MM.1S (cell line): Measurements from ENCODE around the gene OGDHL.

ENCODE experiments used
- DNase-seq: peaks from one replicate; pipeline ENCODE4 v3.0.0-alpha.2; 2015
- H2AFZ ChIP-seq: fragments of 300-600 bp; sonication (generic); 2 replicates; pipeline ENCODE4 v1.6.0; 2016; ENCODE audit warnings: antibody characterized with exemption, low read length
- H3F3A ChIP-seq: fragments of 300-600 bp; sonication (generic); 2 replicates; pipeline ENCODE4 v1.6.1; 2016; ENCODE audit warnings: mild to moderate bottlenecking, antibody characterized with exemption, low read length, moderate library complexity, mixed read lengths; ENCODE audit not compliant: insufficient read depth
- H3K27ac ChIP-seq: fragments of 300-600 bp; sonication (generic); 2 replicates; pipeline ENCODE4 v1.5.1; 2016; ENCODE audit warnings: mild to moderate bottlenecking, low read length
- H3K27me3 ChIP-seq: fragments of 300-600 bp; sonication (generic); replicated peaks from 2 replicates; pipeline ENCODE4 v1.6.0; 2016; ENCODE audit warnings: low read length; ENCODE audit not compliant: insufficient read depth
- H3K36me3 ChIP-seq: fragments of 300-600 bp; sonication (generic); replicated peaks from 2 replicates; pipeline ENCODE4 v1.6.1; 2016; ENCODE audit warnings: mild to moderate bottlenecking, low read length, mixed read lengths; ENCODE audit not compliant: insufficient read depth
- H3K4me1 ChIP-seq: fragments of 300-600 bp; sonication (generic); 2 replicates; pipeline ENCODE4 v1.6.1; 2016; ENCODE audit warnings: low read length, mixed read lengths
- H3K4me2 ChIP-seq: fragments of 300-600 bp; sonication (generic); 2 replicates; pipeline ENCODE4 v1.6.0; 2016; ENCODE audit warnings: low read depth, low read length
- H3K4me3 ChIP-seq: fragments of 300-600 bp; sonication (generic); 2 replicates; pipeline ENCODE4 v1.5.1; 2016; ENCODE audit warnings: low read length, mixed read lengths
- H3K79me2 ChIP-seq: fragments of 300-600 bp; sonication (generic); 2 replicates; pipeline ENCODE4 v1.6.1; 2016; ENCODE audit warnings: mixed run types, low read length, mixed read lengths
- H3K9ac ChIP-seq: fragments of 300-600 bp; sonication (generic); 2 replicates; pipeline ENCODE4 v1.6.1; 2016; ENCODE audit warnings: low read length, mixed read lengths
- H3K9me2 ChIP-seq: fragments of 300-600 bp; sonication (generic); replicated peaks from 2 replicates; pipeline ENCODE4 v1.6.1; 2016; ENCODE audit warnings: mild to moderate bottlenecking, low read length, mixed read lengths; ENCODE audit not compliant: insufficient read depth
- H3K9me3 ChIP-seq: fragments of 300-600 bp; sonication (generic); replicated peaks from 2 replicates; pipeline ENCODE4 v1.6.1; 2016; ENCODE audit warnings: mild to moderate bottlenecking, low read length, mixed read lengths; ENCODE audit not compliant: insufficient read depth
- H4K20me1 ChIP-seq: fragments of 300-600 bp; sonication (generic); 2 replicates; pipeline ENCODE4 v1.6.1; 2016; ENCODE audit warnings: mild to moderate bottlenecking, low read length, moderate library complexity, mixed read lengths; ENCODE audit not compliant: insufficient read depth
- CTCF ChIP-seq: fragments of 300-600 bp; sonication (generic); IDR thresholded peaks from 2 replicates; pipeline ENCODE4 v1.5.1; 2016; ENCODE audit warnings: antibody characterized with exemption, low read length, mixed read lengths
- EZH2 ChIP-seq: fragments of 300-600 bp; sonication (generic); optimal IDR thresholded peaks from 2 replicates; pipeline ENCODE3; 2017; ENCODE audit warnings: low read depth, mild to moderate bottlenecking, antibody characterized with exemption, low read length, mixed read lengths
- EZH2phosphoT487 ChIP-seq: fragments of 300-600 bp; sonication (generic); IDR thresholded peaks from 2 replicates; pipeline ENCODE4 v1.6.1; 2018; ENCODE audit warnings: antibody characterized with exemption, low read length

OGDHL gene

DNA sequence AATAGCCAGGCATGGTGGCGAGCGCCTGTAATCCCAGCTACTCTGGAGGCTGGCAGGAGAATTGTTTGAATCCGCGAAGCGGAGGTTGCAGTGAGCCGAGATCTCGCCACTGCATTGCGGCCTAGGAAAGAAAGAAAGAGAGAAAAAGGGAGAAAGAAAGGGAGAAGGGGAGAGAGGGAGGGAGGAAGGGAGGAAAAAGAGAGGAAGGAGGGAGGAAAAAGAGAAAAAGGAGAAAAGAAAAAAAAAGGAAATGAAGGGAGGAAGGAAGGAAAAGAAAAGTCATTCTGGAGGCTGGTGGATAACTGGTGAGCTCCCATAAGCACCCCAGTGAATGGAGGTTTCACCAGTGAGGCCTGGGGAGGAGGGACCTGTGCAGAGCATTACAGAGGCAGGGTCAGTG is 7.6 kb upstream of the OGDHL start:
- no peak overlapping the region for H2AFZ ChIP-seq
- H3K4me1 ChIP-seq = no peaks in the 10 kb centered on the region
- no peaks in the 10 kb centered on the region for H3K79me2 ChIP-seq
- no peaks in the 10 kb centered on the region for H3K9me3 ChIP-seq
- H3K9ac ChIP-seq = no peak overlapping the region
- no peak for TF ChIP-seq EZH2phosphoT487
- TF ChIP-seq CTCF = no peak
- TF ChIP-seq EZH2 = no peak
- H3K9me2 ChIP-seq = no peaks in the 10 kb centered on the region
- no peaks in the 10 kb centered on the region for H3K36me3 ChIP-seq
- no peak overlapping the region for H3K27ac ChIP-seq
- H4K20me1 ChIP-seq = no peaks in the 10 kb centered on the region
- H3K27me3 ChIP-seq = no peaks in the 10 kb centered on the region
- H3K4me3 ChIP-seq = no peak overlapping the region
- DNase-seq = no peak
- H3K4me2 ChIP-seq = no peak overlapping the region
- H3F3A ChIP-seq = no peaks in the 10 kb centered on the region

DNA sequence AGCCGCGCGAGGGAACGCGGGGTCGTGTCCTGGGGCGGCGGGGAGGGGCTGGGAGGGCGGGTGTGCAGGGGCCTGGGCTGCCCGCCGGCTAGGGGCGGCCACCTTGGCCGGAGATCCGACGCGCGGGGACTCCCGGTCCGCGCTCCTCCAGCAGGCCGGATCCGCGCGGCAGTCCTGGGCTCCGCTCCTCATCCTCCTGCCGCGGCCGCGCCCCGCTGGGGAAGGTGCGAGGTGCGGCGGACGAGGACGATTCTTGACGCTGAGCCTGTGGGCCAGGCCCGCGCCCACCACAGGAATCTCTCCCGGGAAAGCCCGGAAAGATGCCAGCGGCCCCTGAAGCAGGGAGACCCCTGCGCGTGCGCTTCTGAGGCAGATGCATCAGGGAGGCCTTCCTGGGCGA is 6.6 kb upstream of the OGDHL start:
- Histone ChIP-seq H3K27me3 (peaks cover 6% of the 10 kb centered on the region; the same call in 1 of the 2 replicates), H3K36me3 (no peaks in the 10 kb centered on the region), H3K4me2 (no peak overlapping the region), H3K9ac (no peak overlapping the region), H4K20me1 (no peaks in the 10 kb centered on the region), H3K27ac (no peak overlapping the region), H3F3A (no peaks in the 10 kb centered on the region), H3K9me3 (no peaks in the 10 kb centered on the region), H3K79me2 (no peaks in the 10 kb centered on the region), H3K4me3 (no peak overlapping the region), H2AFZ (no peak overlapping the region), H3K4me1 (no peaks in the 10 kb centered on the region), H3K9me2 (no peaks in the 10 kb centered on the region)
- no peak for DNase-seq
- TF ChIP-seq EZH2phosphoT487 (no peak), EZH2 (no peak), CTCF (no peak)

DNA sequence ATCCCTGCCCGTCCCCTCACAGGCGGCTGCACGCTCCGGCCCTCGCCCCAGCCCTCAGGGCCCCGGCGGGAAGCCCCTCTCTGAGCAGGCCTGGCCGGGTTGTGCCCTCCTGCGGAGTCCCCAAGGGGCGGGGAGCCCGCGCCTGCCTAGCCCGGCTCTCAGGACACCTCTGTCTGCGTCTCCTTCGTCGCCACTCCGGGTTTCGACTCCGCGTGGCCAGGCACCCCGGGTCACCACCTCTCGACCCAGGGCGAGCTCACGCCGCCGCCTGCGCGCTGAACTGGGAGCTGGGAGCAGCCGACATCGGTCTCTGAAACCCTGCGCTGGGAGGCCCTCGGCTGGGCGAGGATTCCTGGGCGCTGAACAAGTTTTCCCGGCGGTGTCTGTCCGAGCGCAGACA is 6.2 kb upstream of the OGDHL start:
- H3K9ac ChIP-seq = no peak overlapping the region
- H3K9me3 ChIP-seq = no peaks in the 10 kb centered on the region
- no peaks in the 10 kb centered on the region for H3K36me3 ChIP-seq
- no peak for DNase-seq
- no peak overlapping the region for H2AFZ ChIP-seq
- H4K20me1 ChIP-seq = no peaks in the 10 kb centered on the region
- TF ChIP-seq EZH2phosphoT487 = no peak
- no peak for TF ChIP-seq EZH2
- TF ChIP-seq CTCF = no peak
- H3K9me2 ChIP-seq = no peaks in the 10 kb centered on the region
- H3K4me1 ChIP-seq = no peaks in the 10 kb centered on the region
- no peak overlapping the region for H3K27ac ChIP-seq
- H3K4me2 ChIP-seq = no peak overlapping the region
- H3K4me3 ChIP-seq = no peak overlapping the region
- peaks cover 10% of the 10 kb centered on the region for H3K27me3 ChIP-seq
- no peaks in the 10 kb centered on the region for H3F3A ChIP-seq
- no peaks in the 10 kb centered on the region for H3K79me2 ChIP-seq
